Esophagus (tissue), 2 donors: ENCODE results near the gene CPTP. TPM values are rescaled to one million over a fixed set of nuclear protein-coding genes. Genes with fewer than 3 reads are reported as not detected.

Experiments
- H3K27ac ChIP-seq, 2 donors: one replicate each; pipeline ENCODE4 v1.5.1; 2013; ENCODE audit warnings: low read depth in 2 of 2, mild to moderate bottlenecking in 2 of 2, inconsistent platforms in 1 of 2, low read length in 1 of 2, moderate library complexity in 1 of 2
- H3K27me3 ChIP-seq, 2 donors: one replicate each; pipeline ENCODE4 v1.6.1; 2013; ENCODE audit warnings: low read length in 2 of 2, control low read depth in 1 of 2, mild to moderate bottlenecking in 1 of 2; ENCODE audit not compliant: insufficient read depth in 2 of 2, control insufficient read depth in 1 of 2
- H3K36me3 ChIP-seq, 2 donors: one replicate each; pipeline ENCODE4 v1.6.1; 2013; ENCODE audit warnings: low read length in 1 of 2; ENCODE audit not compliant: control insufficient read depth in 2 of 2, insufficient read depth in 2 of 2
- H3K4me1 ChIP-seq, 2 donors: one replicate each; pipeline ENCODE4 v1.6.1; 2013; ENCODE audit warnings: low read length in 1 of 2; ENCODE audit not compliant: control insufficient read depth in 2 of 2, insufficient read depth in 2 of 2
- H3K4me3 ChIP-seq, 2 donors: one replicate each; pipeline ENCODE4 v1.5.1; 2013; ENCODE audit warnings: low read length in 2 of 2, mild to moderate bottlenecking in 2 of 2, low read depth in 1 of 2, moderate library complexity in 1 of 2
- H3K9me3 ChIP-seq, 2 donors: one replicate each; pipeline ENCODE4 v1.6.1; 2013; ENCODE audit warnings: mild to moderate bottlenecking in 2 of 2, low read depth in 1 of 2, low read length in 1 of 2, moderate library complexity in 1 of 2; ENCODE audit not compliant: control insufficient read depth in 2 of 2, insufficient read depth in 1 of 2
- WGBS, 2 donors: extraction: QIAGEN DNeasy Blood & Tissue Kit; methylation state at CpG; one replicate each; pipeline ENCODE4 v1.1.7; 2013; 5-methylcytosine and 5-hydroxymethylcytosine counted together
- polyA plus RNA-seq, 2 donors: library from polyadenylated mRNA; stranded (reverse); fragments of 200-250 nt; gene quantifications; one replicate each; pipeline ENCODE4 v1.2.3, GENCODE V29; 2013
- donor health status: healthy with polysubstance abuse.
- donor health status: Bipolar disorder and iron deficiency.

The CPTP gene
- polyA plus RNA-seq, 2 donors, result 38.3 to 73.1 TPM

DNA sequence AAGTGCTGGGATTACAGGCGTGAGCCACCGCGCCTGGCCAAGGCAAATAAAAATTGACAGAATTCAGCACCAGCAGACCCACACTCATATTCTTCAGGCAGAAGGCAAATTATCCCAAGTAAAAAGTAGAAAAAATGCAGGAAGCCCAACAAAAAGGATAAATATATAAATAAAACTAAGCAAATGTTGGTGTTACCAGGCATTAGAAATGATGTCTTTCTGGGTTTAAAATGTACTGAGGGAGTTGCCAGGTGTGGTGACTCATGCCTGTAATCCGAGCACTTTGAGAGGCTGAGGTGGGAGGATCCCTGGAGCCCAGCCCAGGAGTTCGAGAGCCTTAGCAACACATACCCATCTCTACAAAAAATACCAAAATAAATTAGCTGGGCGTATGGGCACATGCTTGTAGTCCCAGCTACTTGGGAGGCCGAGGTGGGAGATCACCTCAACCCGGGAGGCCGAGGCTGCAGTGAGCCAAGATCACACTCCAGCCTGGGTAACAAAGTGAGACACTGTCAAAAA is 6.4 kb upstream of the CPTP start:
- Histone ChIP-seq H3K36me3 (peaks cover 2 to 39% of the 10 kb centered on the region in 2 donors), H3K4me1 (peaks cover 0 to 13% of the 10 kb centered on the region in 2 donors), H3K27me3 (no peaks in the 10 kb centered on the region), H3K9me3 (no peaks in the 10 kb centered on the region), H3K4me3 (no peak overlapping the region), H3K27ac (peak overlapping the region; percentile 64 to 75)
- WGBS, 2 donors, result 41 to 49% methylated on average over 9 of the region's 9 CpGs

DNA sequence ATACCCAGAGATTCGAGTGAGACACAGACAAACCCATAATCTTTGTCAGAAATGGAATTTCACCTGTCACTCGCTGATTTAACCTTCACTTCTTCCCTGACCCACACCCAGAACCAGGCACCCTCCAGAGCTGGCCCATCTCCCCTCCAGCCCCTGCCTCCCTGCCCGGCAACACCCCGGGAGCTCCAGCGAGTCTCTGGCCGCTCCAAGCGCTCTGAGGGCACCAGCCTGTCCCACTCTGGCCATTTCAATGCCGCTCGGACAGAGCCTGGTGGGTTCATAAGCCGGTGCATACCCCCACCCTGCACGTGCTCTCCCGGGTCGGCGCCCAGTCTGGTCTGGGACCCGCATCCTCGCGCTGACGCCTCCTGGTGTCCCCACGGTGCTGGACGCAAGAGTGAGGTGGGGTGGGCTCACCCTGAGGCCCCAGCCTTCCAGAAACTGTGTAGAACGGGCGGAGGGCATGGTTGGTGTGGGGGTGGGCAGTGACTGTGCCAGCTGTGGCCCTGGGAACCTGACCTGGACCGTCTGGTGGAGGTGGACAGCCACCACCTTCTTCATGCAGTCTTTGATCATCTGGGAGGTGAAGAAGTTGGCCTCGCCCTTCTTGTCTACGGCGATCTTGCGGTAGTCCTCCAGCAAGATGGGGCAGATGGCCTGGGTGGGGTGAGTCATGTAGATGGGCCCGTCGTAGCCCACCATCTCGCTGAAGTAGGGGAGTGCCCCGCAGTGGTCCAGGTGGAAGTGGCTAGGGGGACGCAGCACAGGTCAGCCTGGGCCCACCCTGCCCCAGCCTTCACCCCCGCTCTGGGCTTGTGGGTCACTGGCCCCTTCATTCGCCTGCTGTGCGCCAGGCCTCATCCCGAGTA is 5.6 kb upstream of the CPTP start:
- H3K4me1 ChIP-seq, result peaks cover 0 to 17% of the 10 kb centered on the region in 2 donors
- peaks cover 2 to 31% of the 10 kb centered on the region in 2 donors for H3K36me3 ChIP-seq
- H3K27me3 ChIP-seq, result no peaks in the 10 kb centered on the region
- WGBS, 2 donors, result 85 to 88% methylated on average over 36 of the region's 36 CpGs
- H3K4me3 ChIP-seq, result no peak overlapping the region
- H3K9me3 ChIP-seq, result no peaks in the 10 kb centered on the region
- peak overlapping the region; percentile 43 to 58 for H3K27ac ChIP-seq

DNA sequence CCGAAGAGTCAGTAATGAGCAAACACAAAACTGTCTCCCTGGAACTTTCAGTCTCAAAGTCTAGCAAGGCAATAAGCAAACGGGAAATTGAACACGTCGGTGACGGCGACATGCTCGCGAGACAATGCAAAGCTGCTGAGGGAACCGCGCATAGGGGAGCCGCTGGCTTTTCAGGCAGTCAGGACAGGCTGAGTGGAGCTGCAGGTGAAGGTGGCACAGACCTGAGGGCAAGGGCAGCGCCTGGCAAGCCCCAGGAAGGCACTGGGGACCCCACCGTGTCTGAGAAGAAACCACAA is 5.0 kb upstream of the CPTP start:
- Histone ChIP-seq H3K27ac (peak overlapping the region in 1 of 2 donors; percentile 16), H3K9me3 (no peaks in the 10 kb centered on the region), H3K4me3 (no peak overlapping the region), H3K27me3 (no peaks in the 10 kb centered on the region), H3K4me1 (peaks cover 2 to 17% of the 10 kb centered on the region in 2 donors), H3K36me3 (peaks cover 2 to 25% of the 10 kb centered on the region in 2 donors)
- 89 to 90% methylated on average over 13 of the region's 13 CpGs for whole genome bisulfite sequencing, 2 donors

DNA sequence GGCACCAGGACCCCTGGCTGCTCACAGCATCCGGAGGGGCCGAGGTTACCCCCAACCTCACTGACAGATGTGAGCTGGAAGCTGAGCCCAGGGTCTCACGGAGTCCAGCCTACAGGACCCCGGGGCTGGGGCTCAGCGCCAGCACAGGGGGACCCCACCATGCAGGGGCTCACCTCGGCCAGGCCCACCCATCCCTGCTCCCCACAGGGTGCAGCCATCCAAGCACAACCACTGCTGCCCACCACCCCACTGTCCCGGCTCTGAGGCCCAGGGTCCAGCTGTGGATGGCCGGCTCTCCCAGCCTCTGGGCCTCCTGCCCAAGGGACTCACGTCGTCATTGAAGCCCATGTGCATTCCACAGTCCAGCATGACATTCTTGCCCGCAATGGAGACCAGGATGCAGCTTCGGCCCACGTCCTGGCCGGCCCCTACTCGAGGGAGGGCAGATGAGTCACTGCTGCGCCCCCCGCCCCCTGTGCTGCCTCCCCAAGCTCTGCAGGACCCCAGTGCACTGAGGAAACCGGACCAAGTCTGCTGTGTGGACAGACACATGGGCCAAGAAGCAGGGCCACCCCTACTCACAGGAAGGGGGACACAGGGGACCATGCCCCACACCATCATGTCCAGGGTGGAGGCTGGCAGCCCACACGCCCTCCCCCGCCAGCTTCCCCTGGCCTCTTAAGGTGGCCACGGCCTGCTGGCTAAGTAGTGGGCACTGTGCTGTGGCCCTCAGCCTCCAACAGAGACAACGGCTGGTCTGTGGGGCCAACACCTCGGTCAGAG is 3.7 kb upstream of the CPTP start:
- Histone ChIP-seq H3K9me3 (no peaks in the 10 kb centered on the region), H3K4me3 (no peak overlapping the region), H3K4me1 (peaks cover 7 to 21% of the 10 kb centered on the region in 2 donors), H3K27me3 (no peaks in the 10 kb centered on the region), H3K36me3 (peaks cover 2 to 17% of the 10 kb centered on the region in 2 donors), H3K27ac (no peak overlapping the region)
- 78 to 81% methylated on average over 22 to 23 of the region's 23 CpGs for WGBS, 2 donors

DNA sequence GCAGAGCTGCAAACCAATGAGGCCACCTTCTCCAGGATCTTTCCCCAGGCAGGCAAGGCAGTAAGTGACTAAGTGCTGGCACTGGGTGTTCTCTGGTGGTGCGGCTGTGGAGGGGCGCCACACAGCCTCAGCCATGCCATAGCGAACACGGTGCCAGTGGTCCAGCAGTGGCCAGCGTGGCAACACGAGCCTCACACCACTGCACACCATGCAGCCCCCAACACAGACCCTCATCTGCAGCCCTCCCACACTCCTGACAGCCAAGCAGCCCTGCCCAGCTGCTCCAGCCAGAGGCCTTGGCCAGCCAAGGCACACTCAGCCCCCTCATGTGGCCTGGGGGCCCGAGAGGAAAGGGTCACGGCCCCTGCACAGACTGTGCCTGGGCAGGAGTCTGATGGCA is 3.1 kb upstream of the CPTP start:
- WGBS, 2 donors, result 86 to 88% methylated on average over 8 of the region's 8 CpGs
- Histone ChIP-seq H3K4me3 (no peak overlapping the region), H3K4me1 (peaks cover 8 to 21% of the 10 kb centered on the region in 2 donors), H3K27ac (no peak overlapping the region), H3K27me3 (no peaks in the 10 kb centered on the region), H3K36me3 (peaks cover 2 to 17% of the 10 kb centered on the region in 2 donors), H3K9me3 (no peaks in the 10 kb centered on the region)

DNA sequence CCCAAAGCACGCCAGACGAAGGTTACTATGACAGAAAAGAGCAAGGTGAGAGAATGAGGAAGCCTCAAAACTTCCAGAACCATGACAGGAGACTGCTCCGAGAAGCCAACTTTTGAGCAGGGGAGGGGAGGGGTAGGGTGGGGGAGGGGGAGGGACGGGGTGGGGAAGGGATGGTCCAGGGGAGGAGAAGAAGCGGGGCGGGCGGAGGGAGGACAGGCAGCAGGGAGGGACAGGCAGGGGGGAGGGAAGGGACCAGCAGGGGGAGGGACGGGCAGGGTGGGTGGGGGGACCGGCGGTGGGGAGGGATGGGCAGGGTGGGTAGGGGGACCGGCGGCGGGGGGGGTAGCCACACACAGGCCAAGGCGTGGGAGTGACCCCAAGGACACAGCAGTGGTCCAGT is 2.2 kb upstream of the CPTP start:
- Histone ChIP-seq H3K4me3 (no peak overlapping the region), H3K9me3 (no peaks in the 10 kb centered on the region), H3K27ac (no peak overlapping the region), H3K4me1 (peaks cover 8 to 21% of the 10 kb centered on the region in 2 donors), H3K36me3 (peaks cover 5 to 26% of the 10 kb centered on the region in 2 donors), H3K27me3 (no peaks in the 10 kb centered on the region)
- 71 to 78% methylated on average over 7 to 13 of the region's 14 CpGs for WGBS, 2 donors

DNA sequence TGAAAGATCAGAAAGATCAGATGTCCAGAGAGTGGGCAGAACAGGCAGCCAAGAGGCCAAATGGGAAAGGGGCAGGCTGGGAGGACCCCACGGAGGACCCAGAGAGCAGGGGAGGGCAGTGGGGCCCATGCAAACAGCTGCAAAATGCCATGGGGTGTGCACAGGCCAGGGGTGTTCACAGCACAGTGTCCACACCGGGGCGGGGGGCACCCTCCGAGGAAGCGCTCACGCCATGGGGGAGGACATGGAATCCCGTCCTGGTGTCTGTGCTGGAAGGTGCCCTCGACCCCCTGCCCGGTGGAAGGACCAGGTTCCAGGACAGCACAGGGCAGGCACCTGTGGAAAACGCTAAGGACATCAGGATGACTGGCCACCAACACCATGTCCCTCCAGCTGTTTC is 1.6 kb upstream of the CPTP start:
- no peaks in the 10 kb centered on the region for H3K9me3 ChIP-seq
- peaks cover 8 to 21% of the 10 kb centered on the region in 2 donors for H3K4me1 ChIP-seq
- H3K4me3 ChIP-seq, result no peak overlapping the region
- peaks cover 5 to 30% of the 10 kb centered on the region in 2 donors for H3K36me3 ChIP-seq
- no peak overlapping the region for H3K27ac ChIP-seq
- 84 to 86% methylated on average over 10 of the region's 10 CpGs for WGBS, 2 donors
- no peaks in the 10 kb centered on the region for H3K27me3 ChIP-seq

DNA sequence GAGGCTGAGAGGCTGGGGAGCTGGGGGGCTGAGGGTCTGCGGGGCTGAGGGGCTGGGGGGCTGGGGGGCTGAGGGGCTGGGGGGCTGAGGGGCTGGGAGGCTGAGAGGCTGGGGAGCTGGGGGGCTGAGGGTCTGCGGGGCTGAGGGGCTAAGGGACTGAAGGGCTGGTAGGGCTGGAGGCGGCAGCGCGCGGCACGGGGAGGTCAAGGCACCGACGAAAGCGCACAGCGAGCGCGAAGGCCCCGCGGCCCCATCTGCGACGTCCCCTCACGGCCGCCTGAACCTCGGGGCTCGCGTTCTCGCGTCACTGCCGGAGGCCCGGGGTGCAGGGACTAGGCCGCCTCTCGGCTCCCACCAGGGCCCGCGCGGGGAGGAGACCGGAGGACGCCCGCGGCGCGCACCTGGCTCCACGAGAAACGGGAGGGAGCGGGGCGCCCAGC is 498 bp upstream of the CPTP start:
- no peaks in the 10 kb centered on the region for H3K9me3 ChIP-seq
- peaks cover 8 to 16% of the 10 kb centered on the region in 2 donors for H3K4me1 ChIP-seq
- H3K27ac ChIP-seq, result peak overlapping the region; percentile 67 to 90
- H3K36me3 ChIP-seq, result peaks cover 3 to 34% of the 10 kb centered on the region in 2 donors
- peak overlapping the region; percentile 76 to 84 for H3K4me3 ChIP-seq
- WGBS, 2 donors, result 0 to 1% methylated on average over 21 to 41 of the region's 41 CpGs
- H3K27me3 ChIP-seq, result no peaks in the 10 kb centered on the region

DNA sequence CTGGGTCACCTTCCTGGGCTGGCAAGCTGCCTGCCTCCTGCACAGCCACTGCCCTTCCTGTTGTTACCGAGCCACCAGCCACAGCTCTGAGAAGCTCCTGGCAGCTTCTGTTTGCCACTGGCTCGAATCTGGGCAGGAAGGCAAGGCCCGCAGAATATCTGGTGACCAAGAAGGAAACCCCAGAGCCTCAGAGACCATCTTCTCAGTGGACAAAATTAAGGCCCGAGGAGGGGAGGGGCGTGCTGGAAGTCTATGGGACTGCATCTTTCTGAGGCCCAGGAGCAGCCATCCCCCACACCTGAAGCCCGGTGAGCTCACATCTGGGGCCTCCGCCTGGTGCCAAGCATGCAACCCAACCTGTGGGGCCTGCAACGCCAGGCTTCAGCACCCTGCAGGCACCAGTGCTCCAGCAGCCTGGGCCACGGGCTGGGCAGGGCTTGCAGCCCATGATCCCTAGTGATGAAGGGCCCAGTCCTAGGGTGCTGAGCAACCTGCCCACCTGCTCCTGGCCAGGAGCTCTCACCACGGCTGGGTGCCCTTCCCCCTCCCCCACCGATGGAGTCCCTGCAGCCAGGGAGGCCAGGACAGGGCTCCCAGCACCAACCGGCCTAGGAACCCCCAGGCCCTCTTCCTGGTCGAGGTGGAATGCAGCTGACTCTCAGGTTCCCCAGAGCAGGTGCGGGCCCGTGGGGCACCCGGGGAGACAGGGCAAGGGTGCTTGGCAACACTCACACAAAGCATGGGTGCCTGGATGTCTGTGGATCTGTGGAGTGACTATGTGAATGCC is 879 bp downstream of the CPTP start:
- Histone ChIP-seq H3K27ac (peak overlapping the region; percentile 83 to 95), H3K27me3 (no peaks in the 10 kb centered on the region), H3K9me3 (peaks cover 0 to 5% of the 10 kb centered on the region in 2 donors), H3K36me3 (peaks cover 3 to 30% of the 10 kb centered on the region in 2 donors), H3K4me1 (peaks cover 8 to 29% of the 10 kb centered on the region in 2 donors), H3K4me3 (peak overlapping the region; percentile 80 to 84)
- 31 to 35% methylated on average over 16 of the region's 16 CpGs for WGBS, 2 donors
